ENCODE results near the gene DPP8.
"Not testable (repeated sequence)": the region's sequence is repeated elsewhere in the genome, so short reads cannot be mapped to it uniquely, and the experiment has no call there.

DPP8 gene

GRCh38 chr15:65521350-65521749, 3.9 kb upstream of the DPP8 start:
- DNase-seq = no peak

GRCh38 chr15:65518633-65519285, 1.3 kb upstream of the DPP8 start:
- no peak for DNase-seq

- no peak for DNase-seq
These were observed 348 bp upstream of the DPP8 start for GRCh38 chr15:65517866-65518207.

- no peak for DNase-seq
These were observed 4.6 kb downstream of the DPP8 start for GRCh38 chr15:65512807-65513416.

- no peak for DNase-seq
These were observed 5.3 kb downstream of the DPP8 start for GRCh38 chr15:65512189-65512588.

- no peak for DNase-seq
These were observed 8.2 kb downstream of the DPP8 start for GRCh38 chr15:65509321-65509720.

- no peak for DNase-seq
These were observed 23.4 kb downstream of the DPP8 start for GRCh38 chr15:65494076-65494475.

GRCh38 chr15:65484876-65485275, 32.6 kb downstream of the DPP8 start:
- no peak for DNase-seq

GRCh38 chr15:65476903-65477302, 40.6 kb downstream of the DPP8 start:
- DNase-seq = no peak

- no peak for DNase-seq
These were observed 46.6 kb downstream of the DPP8 start for GRCh38 chr15:65470866-65471265.

GRCh38 chr15:65468229-65468909, 49.1 kb downstream of the DPP8 start:
- no peak for DNase-seq

GRCh38 chr15:65466901-65467300, 50.6 kb downstream of the DPP8 start:
- no peak for DNase-seq

- not testable (repeated sequence) for DNase-seq
These were observed 54.4 kb downstream of the DPP8 start for GRCh38 chr15:65463096-65463495.

- DNase-seq = no peak
These were observed 56.6 kb downstream of the DPP8 start for GRCh38 chr15:65460741-65461347.

GRCh38 chr15:65455256-65455655, 62.2 kb downstream of the DPP8 start:
- DNase-seq = not testable (repeated sequence)

GRCh38 chr15:65451989-65452388, 65.5 kb downstream of the DPP8 start:
- no peak for DNase-seq

- DNase-seq = no peak
These were observed 66.9 kb downstream of the DPP8 start for GRCh38 chr15:65450556-65450955.

- DNase-seq = no peak
These were observed 70.3 kb downstream of the DPP8 start for GRCh38 chr15:65447145-65447544.

- no peak for DNase-seq
These were observed 83.3 kb downstream of the DPP8 start for GRCh38 chr15:65434201-65434600.

- DNase-seq = no peak
These were observed 85.8 kb downstream of the DPP8 start for GRCh38 chr15:65431731-65432130.

- no peak for DNase-seq
These were observed 91.2 kb downstream of the DPP8 start for GRCh38 chr15:65426216-65426853.

- no peak for DNase-seq
These were observed 92.8 kb downstream of the DPP8 start for GRCh38 chr15:65424683-65425082.

GRCh38 chr15:65423976-65424679, 93.4 kb downstream of the DPP8 start:
- DNase-seq = no peak
